ENCODE results near the gene IGFBPL1. TPM values are rescaled to one million over a fixed set of nuclear protein-coding genes. Genes with fewer than 3 reads are reported as not detected.

The IGFBPL1 gene
- total RNA-seq, 2 experiments from 2014 or later: not detected

DNA sequence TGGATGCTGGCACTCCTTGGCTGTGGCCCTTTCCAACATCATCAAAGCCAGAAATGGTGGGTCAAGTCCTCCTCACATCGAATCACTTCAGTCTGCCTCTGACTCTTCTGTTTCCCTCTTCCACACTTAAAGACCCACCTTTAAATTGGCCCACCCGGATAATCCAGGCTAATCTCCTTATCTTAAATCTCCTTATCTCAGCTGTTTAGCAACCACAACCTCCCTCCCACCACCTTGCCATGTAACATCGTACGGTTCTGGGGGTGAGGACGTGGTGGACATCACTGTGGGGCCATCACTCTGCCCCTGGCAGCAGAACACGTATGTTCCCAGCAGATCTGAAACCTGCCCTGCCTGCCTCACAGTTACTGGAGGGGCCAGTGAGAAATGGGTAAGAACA is 11.5 kb downstream of the IGFBPL1 start:
- no peaks in the 10 kb centered on the region for H3K4me1 ChIP-seq (ENCODE audit: insufficient read depth, low read length, poor library complexity, severe bottlenecking)
- TF ChIP-seq CTCF (conservative IDR thresholded peaks at IDR 0.05; ENCODE audit: low read length) (no peak), EZH2phosphoT487 (IDR thresholded peaks at IDR 0.05; ENCODE audit: borderline replicate concordance, low read depth, low read length) (no peak)
- no peak overlapping the region for H3K4me3 ChIP-seq (ENCODE audit: low read depth, low read length, poor library complexity, severe bottlenecking)
- H3K79me2 ChIP-seq (ENCODE audit: insufficient read depth, low read depth, low read length): no peaks in the 10 kb centered on the region
- H3K9me3 ChIP-seq (ENCODE audit: low read length): no peaks in the 10 kb centered on the region
- ChIA-PET POLR2A (no interaction called here), CTCF (ENCODE audit: unreplicated experiment) (no interaction called here)
- intact Hi-C loops (cut with micrococcal nuclease; ENCODE audit: unreplicated experiment): no loop called here
- H3K4me2 ChIP-seq (ENCODE audit: low read length): no peak overlapping the region
- H2AFZ ChIP-seq (ENCODE audit: low read length): no peak overlapping the region
- DNase-seq (ENCODE audit: low spot score): no peak
- BruUV-seq (replicated peaks): no TSS peak
- no peaks in the 10 kb centered on the region for H3K9me2 ChIP-seq (ENCODE audit: insufficient read depth, low read length)
- no peak overlapping the region for H3K27ac ChIP-seq (ENCODE audit: low read depth, low read length, poor library complexity, severe bottlenecking)
- H4K20me1 ChIP-seq (ENCODE audit: insufficient read depth, low read length): no peaks in the 10 kb centered on the region
- no peaks in the 10 kb centered on the region for H3K36me3 ChIP-seq (ENCODE audit: insufficient read depth, low read length)

DNA sequence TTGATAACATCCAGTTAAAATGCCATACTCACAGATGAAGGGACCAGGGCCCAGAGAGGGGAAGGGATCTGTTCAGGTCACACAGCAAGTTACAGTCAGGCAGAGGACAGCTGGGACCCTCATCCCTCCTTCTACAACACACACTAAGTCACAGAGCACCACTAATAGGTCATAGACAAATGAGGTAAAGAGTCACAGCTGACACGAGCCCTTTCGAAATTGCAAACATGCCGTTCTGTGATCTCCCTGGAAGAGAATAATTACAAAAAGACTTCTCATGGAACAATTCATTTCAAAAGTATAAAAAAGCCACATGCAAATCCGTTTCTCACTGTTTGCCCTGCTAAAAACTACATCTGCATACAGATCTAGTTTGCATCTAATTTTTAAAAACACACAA is 15.5 kb downstream of the IGFBPL1 start:
- no peaks in the 10 kb centered on the region for H4K20me1 ChIP-seq (ENCODE audit: insufficient read depth, low read length)
- H3K79me2 ChIP-seq (ENCODE audit: insufficient read depth, low read depth, low read length): no peaks in the 10 kb centered on the region
- intact Hi-C loops (cut with micrococcal nuclease; ENCODE audit: unreplicated experiment): no loop called here
- H3K36me3 ChIP-seq (ENCODE audit: insufficient read depth, low read length): no peaks in the 10 kb centered on the region
- no peak overlapping the region for H3K27ac ChIP-seq (ENCODE audit: low read depth, low read length, poor library complexity, severe bottlenecking)
- CTCF ChIA-PET (ENCODE audit: unreplicated experiment): no interaction called here
- TF ChIP-seq EZH2phosphoT487 (IDR thresholded peaks at IDR 0.05; ENCODE audit: borderline replicate concordance, low read depth, low read length): no peak
- TF ChIP-seq CTCF (conservative IDR thresholded peaks at IDR 0.05; ENCODE audit: low read length): no peak
- H3K9me3 ChIP-seq (ENCODE audit: low read length): no peaks in the 10 kb centered on the region
- POLR2A ChIA-PET: interaction anchor here (0.6 kb wide), 1 partner anchor 29 kb away, joined by 4 read pairs; no protein-coding TSS in a partner anchor
- no peak overlapping the region for H3K4me3 ChIP-seq (ENCODE audit: low read depth, low read length, poor library complexity, severe bottlenecking)
- H3K9me2 ChIP-seq (ENCODE audit: insufficient read depth, low read length): no peaks in the 10 kb centered on the region
- no TSS peak for BruUV-seq (replicated peaks)
- no peak overlapping the region for H2AFZ ChIP-seq (ENCODE audit: low read length)
- H3K4me2 ChIP-seq (ENCODE audit: low read length): no peak overlapping the region
- DNase-seq (ENCODE audit: low spot score): no peak
- no peaks in the 10 kb centered on the region for H3K4me1 ChIP-seq (ENCODE audit: insufficient read depth, low read length, poor library complexity, severe bottlenecking)

DNA sequence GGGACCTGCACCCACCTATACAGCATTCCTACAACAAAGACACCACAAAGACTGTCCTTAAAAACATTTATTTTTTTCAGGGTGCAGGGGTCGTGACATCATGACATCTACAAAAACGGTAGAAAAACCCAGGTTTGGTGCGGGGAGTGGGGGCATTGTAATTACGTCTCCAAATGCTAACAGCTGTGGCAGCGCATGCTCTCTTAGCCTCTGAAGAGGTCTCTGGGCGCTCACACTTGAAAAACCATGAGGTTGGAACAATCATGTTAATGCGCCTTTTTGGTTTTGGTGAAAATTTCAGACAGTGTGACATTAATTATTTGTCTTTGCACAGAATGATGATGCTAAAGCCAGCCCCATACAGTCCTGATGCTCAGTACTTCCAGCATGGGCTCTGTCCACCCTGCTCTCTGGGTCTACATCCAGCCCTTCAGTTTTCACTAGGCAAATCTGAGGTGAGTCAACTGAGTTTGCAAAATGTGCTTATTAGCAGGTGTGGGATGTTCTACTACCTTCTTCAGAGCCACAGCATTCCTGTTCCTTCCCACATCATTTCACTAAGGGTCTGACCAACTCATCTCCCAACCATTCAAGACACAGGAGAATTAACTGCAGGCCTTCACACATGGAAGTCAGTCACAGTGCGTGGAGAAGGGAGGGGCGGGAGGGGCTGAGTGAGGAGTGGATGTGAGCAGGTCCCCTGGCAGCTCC is 17.6 kb downstream of the IGFBPL1 start:
- Histone ChIP-seq H3K4me2 (ENCODE audit: low read length) (no peak overlapping the region), H3K9me3 (ENCODE audit: low read length) (no peaks in the 10 kb centered on the region), H3K4me1 (ENCODE audit: insufficient read depth, low read length, poor library complexity, severe bottlenecking) (no peaks in the 10 kb centered on the region), H3K4me3 (ENCODE audit: low read depth, low read length, poor library complexity, severe bottlenecking) (no peak overlapping the region), H3K27ac (ENCODE audit: low read depth, low read length, poor library complexity, severe bottlenecking) (no peak overlapping the region), H2AFZ (ENCODE audit: low read length) (no peak overlapping the region), H3K79me2 (ENCODE audit: insufficient read depth, low read depth, low read length) (no peaks in the 10 kb centered on the region), H3K9me2 (ENCODE audit: insufficient read depth, low read length) (no peaks in the 10 kb centered on the region), H3K36me3 (ENCODE audit: insufficient read depth, low read length) (no peaks in the 10 kb centered on the region), H4K20me1 (ENCODE audit: insufficient read depth, low read length) (no peaks in the 10 kb centered on the region)
- intact Hi-C loops (cut with micrococcal nuclease; ENCODE audit: unreplicated experiment): no loop called here
- ChIA-PET CTCF (ENCODE audit: unreplicated experiment) (no interaction called here), POLR2A (no interaction called here)
- no peak for TF ChIP-seq CTCF (conservative IDR thresholded peaks at IDR 0.05; ENCODE audit: low read length)
- no peak for TF ChIP-seq EZH2phosphoT487 (IDR thresholded peaks at IDR 0.05; ENCODE audit: borderline replicate concordance, low read depth, low read length)
- DNase-seq (ENCODE audit: low spot score): no peak
- BruUV-seq (replicated peaks): no TSS peak
